K562 (cell line): ENCODE results near the gene STK4. TPM values are rescaled to one million over a fixed set of nuclear protein-coding genes. Genes with fewer than 3 reads are reported as not detected.

Experiments used
- CBX1 ChIP-seq: sonication (generic); IDR thresholded peaks from 2 replicates; pipeline ENCODE4 v1.6.1; 2016; ENCODE audit warnings: antibody characterized with exemption, low read depth, mild to moderate bottlenecking
- CHD1 ChIP-seq: fragments of 200-600 bp; sonication (generic); IDR thresholded peaks from one replicate; pipeline ENCODE4 v1.6.1; 2012; ENCODE audit warnings: mild to moderate bottlenecking, moderate library complexity, low read length, inconsistent platforms
- FOS ChIP-seq: IDR thresholded peaks from 3 replicates; pipeline ENCODE4 v1.6.1; 2011; ENCODE audit not compliant: insufficient read length; ENCODE audit errors: extremely low read depth
- MEF2D ChIP-seq: conservative IDR thresholded peaks from 2 replicates; pipeline ENCODE4 v1.6.1; 2016; ENCODE audit warnings: low read depth, missing genetic modification characterization, missing compliant biosample characterization
- NRF1 ChIP-seq, 2 experiments: fragments of 450-650 bp; IDR thresholded peaks in 1 of 2; conservative IDR thresholded peaks in 1 of 2; 2 replicates each; pipeline ENCODE4 v1.6.1; 2014; ENCODE audit warnings: mild to moderate bottlenecking in 2 of 2
- OTX1 ChIP-seq: fragments of 450-650 bp; formaldehyde crosslinking; IDR thresholded peaks from 2 replicates; pipeline ENCODE4 v1.4.0; 2022; ENCODE audit warnings: mild to moderate bottlenecking
- SPI1 ChIP-seq: IDR thresholded peaks from 2 replicates; pipeline ENCODE4 v1.6.1; 2011; ENCODE audit warnings: low read depth, low read length, control low read depth, borderline replicate concordance
- TARDBP ChIP-seq: fragments of 450-650 bp; IDR thresholded peaks from 2 replicates; pipeline ENCODE4 v1.6.1; 2016
- YY1 ChIP-seq, 3 experiments: IDR thresholded peaks; 2 replicates each; pipeline ENCODE4 v1.6.1; 2011; ENCODE audit warnings: low read length in 2 of 3, mild to moderate bottlenecking in 2 of 3, moderate library complexity in 2 of 3, borderline replicate concordance in 1 of 3, control low read depth in 1 of 3, low read depth in 1 of 3; ENCODE audit not compliant: insufficient read depth in 3 of 3, insufficient replicate concordance in 2 of 3, control insufficient read depth in 1 of 3, insufficient read length in 1 of 3; ENCODE audit errors: extremely low read depth in 1 of 3
- ZNF347 ChIP-seq: fragments of 450-650 bp; formaldehyde crosslinking; IDR thresholded peaks from 2 replicates; pipeline ENCODE4 v1.4.0; 2020; ENCODE audit warnings: low read depth, mild to moderate bottlenecking, moderate library complexity
- ZNF41 ChIP-seq: fragments of 250-450 bp; sonication (Bioruptor Pico); conservative IDR thresholded peaks from 2 replicates; pipeline ENCODE4 v1.4.0; 2020; ENCODE audit warnings: mild to moderate bottlenecking
- polyA plus RNA-seq, 8 experiments: library from polyadenylated mRNA; depleted of rRNA in 4 of 8; stranded (reverse) in 5 of 8; unstranded in 3 of 8; fragments of >200 nt; fragmentation: Nextera tagmentation in 2 of 8; fragmentation: Illumina TruSeq in 1 of 8; extraction: Ambion mirVana in 2 of 8; extraction: Trizol in 1 of 8; gene quantifications; 2 replicates each; pipeline versions ENCODE4 v1.2.1 to v1.2.3, GENCODE V29; 2011 to 2014; ENCODE audit warnings: inconsistent platforms in 1 of 8, missing spikeins in 1 of 8
- total RNA-seq, 7 experiments: library from RNA; depleted of rRNA in 6 of 7; stranded (reverse); fragments of >200 nt in 6 of 7; fragmentation: Illumina TruSeq in 2 of 7; extraction: Trizol in 2 of 7; gene quantifications; 2 replicates each; pipeline versions ENCODE4 v1.2.1 to v1.2.3, GENCODE V29; 2011 to 2021; ENCODE audit warnings: low replicate concordance in 1 of 7
- TF ChIP-seq, protein P1 (sequence below): fragments of 250-450 bp; sonication (Bioruptor Pico); IDR thresholded peaks from 2 replicates; pipeline ENCODE4 v1.4.0; 2020; ENCODE audit warnings: mild to moderate bottlenecking, moderate library complexity
- TF ChIP-seq, protein P2 (sequence below): fragments of 200-600 bp; sonication (generic); IDR thresholded peaks from one replicate; pipeline ENCODE4 v1.6.1; 2012; ENCODE audit warnings: mild to moderate bottlenecking, low read depth, low read length, inconsistent platforms

STK4 gene
- total and polyA plus RNA-seq, 9 of the 15 experiments (the other 6 are each of a cell fraction or from before 2014, with no cell fraction given), result 11.9 to 30.6 (median 22.2) TPM

DNA sequence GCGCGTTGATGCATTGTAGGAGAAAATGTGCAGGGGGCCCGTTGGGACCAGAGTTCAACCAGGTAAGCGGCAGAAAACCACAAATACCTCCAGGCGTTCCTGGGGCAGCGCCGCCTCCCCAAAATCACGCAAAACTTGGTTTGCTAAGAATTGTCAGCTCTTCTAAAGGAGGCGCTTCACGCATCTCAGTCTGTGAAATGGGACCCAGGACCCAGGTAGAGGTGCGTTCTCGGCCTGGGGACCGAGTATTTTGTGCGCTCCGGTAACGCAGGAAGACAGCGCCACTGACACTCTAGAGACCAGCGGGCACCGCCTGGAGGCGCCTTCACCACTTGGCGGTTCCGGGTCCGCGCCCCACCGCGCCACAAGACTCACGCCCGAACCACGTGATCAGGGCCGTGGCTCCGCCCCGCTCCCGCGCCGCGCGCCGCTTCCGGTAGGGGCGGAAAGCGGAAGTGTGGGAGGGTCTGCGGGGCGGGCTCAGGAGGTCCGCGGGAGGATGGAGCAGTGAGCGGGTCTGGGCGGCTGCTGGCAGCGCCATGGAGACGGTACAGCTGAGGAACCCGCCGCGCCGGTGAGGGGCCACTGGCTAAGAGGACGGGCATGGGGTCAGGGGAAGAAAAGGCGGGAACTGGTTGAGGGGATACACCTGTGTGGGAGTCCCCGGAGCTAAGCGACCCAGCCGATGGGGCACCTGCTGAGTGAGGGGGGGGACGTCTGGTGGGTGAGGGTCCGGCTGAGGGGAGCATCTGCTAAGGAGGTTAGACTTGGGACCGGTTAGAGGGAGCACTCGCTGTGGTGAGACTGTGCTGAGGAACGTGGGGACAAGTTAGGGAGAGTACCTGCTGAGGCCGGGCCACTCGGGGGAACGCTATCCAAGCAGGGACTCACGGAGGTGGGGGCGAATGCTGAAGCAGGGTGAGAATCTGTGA lies at the start of gene STK4 (continued):
- no peak for TF ChIP-seq FOS
- no peak; the same call in 1 of the 2 replicates for TF ChIP-seq OTX1 (CRISPR knock-in tag)
- no peak for TF ChIP-seq MEF2D (tag)
- no peak for TF ChIP-seq ZNF41 (CRISPR knock-in tag)
- no peak for TF ChIP-seq ZNF347
- TF ChIP-seq NRF1 (conservative IDR thresholded peaks at IDR 0.05 in 1 of 2, IDR thresholded peaks at IDR 0.05 in 1 of 2), result peak; percentile 77 to 83
- TF ChIP-seq, protein P1, sequence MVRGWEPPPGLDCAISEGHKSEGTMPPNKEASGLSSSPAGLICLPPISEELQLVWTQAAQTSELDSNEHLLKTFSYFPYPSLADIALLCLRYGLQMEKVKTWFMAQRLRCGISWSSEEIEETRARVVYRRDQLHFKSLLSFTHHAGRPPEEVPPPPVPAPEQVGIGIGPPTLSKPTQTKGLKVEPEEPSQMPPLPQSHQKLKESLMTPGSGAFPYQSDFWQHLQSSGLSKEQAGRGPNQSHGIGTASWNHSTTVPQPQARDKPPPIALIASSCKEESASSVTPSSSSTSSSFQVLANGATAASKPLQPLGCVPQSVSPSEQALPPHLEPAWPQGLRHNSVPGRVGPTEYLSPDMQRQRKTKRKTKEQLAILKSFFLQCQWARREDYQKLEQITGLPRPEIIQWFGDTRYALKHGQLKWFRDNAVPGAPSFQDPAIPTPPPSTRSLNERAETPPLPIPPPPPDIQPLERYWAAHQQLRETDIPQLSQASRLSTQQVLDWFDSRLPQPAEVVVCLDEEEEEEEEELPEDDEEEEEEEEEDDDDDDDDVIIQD (CRISPR knock-in tag), result no peak
- TF ChIP-seq CHD1, result no peak
- peak; percentile 99 for TF ChIP-seq SPI1
- TF ChIP-seq CBX1, result no peak
- TF ChIP-seq TARDBP, result no peak
- TF ChIP-seq YY1 (IDR thresholded peaks at IDR 0.05; ENCODE audit: borderline replicate concordance in 1 of 3, control insufficient read depth in 1 of 3, extremely low read depth in 1 of 3, insufficient read depth in 3 of 3, insufficient read length in 1 of 3, insufficient replicate concordance in 2 of 3, low read depth in 1 of 3, low read length in 2 of 3), result peak in 1 of 3 experiments; percentile 76
- TF ChIP-seq, protein P2, sequence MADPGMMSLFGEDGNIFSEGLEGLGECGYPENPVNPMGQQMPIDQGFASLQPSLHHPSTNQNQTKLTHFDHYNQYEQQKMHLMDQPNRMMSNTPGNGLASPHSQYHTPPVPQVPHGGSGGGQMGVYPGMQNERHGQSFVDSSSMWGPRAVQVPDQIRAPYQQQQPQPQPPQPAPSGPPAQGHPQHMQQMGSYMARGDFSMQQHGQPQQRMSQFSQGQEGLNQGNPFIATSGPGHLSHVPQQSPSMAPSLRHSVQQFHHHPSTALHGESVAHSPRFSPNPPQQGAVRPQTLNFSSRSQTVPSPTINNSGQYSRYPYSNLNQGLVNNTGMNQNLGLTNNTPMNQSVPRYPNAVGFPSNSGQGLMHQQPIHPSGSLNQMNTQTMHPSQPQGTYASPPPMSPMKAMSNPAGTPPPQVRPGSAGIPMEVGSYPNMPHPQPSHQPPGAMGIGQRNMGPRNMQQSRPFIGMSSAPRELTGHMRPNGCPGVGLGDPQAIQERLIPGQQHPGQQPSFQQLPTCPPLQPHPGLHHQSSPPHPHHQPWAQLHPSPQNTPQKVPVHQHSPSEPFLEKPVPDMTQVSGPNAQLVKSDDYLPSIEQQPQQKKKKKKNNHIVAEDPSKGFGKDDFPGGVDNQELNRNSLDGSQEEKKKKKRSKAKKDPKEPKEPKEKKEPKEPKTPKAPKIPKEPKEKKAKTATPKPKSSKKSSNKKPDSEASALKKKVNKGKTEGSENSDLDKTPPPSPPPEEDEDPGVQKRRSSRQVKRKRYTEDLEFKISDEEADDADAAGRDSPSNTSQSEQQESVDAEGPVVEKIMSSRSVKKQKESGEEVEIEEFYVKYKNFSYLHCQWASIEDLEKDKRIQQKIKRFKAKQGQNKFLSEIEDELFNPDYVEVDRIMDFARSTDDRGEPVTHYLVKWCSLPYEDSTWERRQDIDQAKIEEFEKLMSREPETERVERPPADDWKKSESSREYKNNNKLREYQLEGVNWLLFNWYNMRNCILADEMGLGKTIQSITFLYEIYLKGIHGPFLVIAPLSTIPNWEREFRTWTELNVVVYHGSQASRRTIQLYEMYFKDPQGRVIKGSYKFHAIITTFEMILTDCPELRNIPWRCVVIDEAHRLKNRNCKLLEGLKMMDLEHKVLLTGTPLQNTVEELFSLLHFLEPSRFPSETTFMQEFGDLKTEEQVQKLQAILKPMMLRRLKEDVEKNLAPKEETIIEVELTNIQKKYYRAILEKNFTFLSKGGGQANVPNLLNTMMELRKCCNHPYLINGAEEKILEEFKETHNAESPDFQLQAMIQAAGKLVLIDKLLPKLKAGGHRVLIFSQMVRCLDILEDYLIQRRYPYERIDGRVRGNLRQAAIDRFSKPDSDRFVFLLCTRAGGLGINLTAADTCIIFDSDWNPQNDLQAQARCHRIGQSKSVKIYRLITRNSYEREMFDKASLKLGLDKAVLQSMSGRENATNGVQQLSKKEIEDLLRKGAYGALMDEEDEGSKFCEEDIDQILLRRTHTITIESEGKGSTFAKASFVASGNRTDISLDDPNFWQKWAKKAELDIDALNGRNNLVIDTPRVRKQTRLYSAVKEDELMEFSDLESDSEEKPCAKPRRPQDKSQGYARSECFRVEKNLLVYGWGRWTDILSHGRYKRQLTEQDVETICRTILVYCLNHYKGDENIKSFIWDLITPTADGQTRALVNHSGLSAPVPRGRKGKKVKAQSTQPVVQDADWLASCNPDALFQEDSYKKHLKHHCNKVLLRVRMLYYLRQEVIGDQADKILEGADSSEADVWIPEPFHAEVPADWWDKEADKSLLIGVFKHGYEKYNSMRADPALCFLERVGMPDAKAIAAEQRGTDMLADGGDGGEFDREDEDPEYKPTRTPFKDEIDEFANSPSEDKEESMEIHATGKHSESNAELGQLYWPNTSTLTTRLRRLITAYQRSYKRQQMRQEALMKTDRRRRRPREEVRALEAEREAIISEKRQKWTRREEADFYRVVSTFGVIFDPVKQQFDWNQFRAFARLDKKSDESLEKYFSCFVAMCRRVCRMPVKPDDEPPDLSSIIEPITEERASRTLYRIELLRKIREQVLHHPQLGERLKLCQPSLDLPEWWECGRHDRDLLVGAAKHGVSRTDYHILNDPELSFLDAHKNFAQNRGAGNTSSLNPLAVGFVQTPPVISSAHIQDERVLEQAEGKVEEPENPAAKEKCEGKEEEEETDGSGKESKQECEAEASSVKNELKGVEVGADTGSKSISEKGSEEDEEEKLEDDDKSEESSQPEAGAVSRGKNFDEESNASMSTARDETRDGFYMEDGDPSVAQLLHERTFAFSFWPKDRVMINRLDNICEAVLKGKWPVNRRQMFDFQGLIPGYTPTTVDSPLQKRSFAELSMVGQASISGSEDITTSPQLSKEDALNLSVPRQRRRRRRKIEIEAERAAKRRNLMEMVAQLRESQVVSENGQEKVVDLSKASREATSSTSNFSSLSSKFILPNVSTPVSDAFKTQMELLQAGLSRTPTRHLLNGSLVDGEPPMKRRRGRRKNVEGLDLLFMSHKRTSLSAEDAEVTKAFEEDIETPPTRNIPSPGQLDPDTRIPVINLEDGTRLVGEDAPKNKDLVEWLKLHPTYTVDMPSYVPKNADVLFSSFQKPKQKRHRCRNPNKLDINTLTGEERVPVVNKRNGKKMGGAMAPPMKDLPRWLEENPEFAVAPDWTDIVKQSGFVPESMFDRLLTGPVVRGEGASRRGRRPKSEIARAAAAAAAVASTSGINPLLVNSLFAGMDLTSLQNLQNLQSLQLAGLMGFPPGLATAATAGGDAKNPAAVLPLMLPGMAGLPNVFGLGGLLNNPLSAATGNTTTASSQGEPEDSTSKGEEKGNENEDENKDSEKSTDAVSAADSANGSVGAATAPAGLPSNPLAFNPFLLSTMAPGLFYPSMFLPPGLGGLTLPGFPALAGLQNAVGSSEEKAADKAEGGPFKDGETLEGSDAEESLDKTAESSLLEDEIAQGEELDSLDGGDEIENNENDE, result no peak
